Stimulated activated CD8-positive, alpha-beta memory T cell treated with anti-CD3 and anti-CD28 coated beads, Interleukin-12 subunit alpha, Interleukin-12 subunit beta, amount 100 ng/mL, for 1 hour (primary cell): ENCODE data around the gene VWDE.
"Not testable (repeated sequence)": the region's sequence is repeated elsewhere in the genome, so short reads cannot be mapped to it uniquely, and the experiment has no call there.

Experiments
- DNase-seq: peaks from one replicate; pipeline ENCODE4 v3.0.0-alpha.2; 2020; ENCODE audit warnings: low read depth

Gene VWDE

DNA sequence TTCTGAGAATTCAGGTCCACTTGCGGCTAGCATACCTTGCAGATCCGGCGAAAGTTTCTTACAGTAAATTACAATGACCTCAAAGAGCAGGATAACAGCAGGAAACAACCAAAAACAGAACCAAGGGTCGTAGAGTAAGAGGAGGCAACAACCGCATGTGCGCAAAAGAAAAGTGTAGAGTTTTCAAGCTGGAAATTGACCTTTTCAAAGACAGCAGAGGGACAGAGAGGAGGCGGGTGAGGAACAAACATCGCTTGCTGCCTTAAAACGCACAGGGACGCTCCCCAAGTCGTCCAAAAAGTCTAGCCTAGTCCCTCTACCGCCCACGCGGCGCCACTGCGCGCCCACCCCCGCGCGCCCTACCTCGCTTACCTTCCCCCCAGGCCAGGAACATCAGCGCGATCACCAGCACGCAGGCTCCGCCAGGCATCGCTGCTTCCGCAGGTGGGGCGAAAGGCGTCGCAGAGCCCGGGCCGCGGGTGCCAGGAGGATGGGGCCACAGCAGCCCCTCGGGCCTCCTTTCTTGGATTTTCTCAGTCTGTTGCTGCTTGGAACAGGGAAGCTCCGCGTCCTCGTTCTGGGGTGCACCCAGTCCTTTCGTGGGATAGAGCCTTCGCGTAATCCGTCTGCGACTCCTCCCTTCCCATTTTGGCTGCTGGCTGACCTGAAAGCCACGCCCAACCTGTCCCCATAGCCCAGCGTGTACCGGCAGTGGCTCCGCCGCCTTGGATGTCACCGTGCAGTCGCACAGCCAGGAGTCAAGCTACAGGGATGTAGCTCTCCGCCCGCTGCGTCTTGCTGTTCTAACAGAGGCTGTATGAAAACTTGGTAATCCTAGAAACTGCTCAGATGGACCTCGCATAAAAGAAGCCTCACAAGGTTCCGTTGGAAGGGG lies at the start of gene VWDE:
VWDE (minus strand) TSS at position 579 of the 895 bp plus-strand sequence; CDS start at position 430, 149 bp downstream.
- DNase-seq = no peak

- not testable (repeated sequence) for DNase-seq
These were observed 49.5 kb upstream of the VWDE start for GRCh38 chr7:12453136-12453535.

DNA sequence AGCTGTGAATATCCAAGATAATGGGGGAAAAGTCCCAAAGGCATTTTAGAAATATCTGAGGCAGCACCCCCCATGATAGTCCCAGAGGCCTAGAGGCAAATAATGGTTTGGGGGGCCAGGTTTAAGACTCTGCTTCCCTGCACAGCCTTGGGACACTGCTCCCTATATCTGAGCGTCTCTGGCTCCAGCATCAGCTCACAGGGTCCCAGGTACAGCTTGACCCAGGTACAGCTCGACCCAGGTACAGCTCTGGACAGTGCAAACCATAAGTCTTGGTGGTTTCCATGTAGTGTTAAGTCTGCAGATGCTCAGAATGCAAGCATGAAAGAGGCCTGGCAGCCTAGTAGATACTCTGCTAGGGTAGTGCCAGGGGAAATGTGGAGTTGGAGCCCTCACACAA lies 47.0 kb upstream of the VWDE start:
- DNase-seq = no peak

GRCh38 chr7:12444785-12445184 lies 41.1 kb upstream of the VWDE start:
- no peak for DNase-seq

- no peak for DNase-seq
These were observed 36.6 kb upstream of the VWDE start for GRCh38 chr7:12440229-12440628.

DNA sequence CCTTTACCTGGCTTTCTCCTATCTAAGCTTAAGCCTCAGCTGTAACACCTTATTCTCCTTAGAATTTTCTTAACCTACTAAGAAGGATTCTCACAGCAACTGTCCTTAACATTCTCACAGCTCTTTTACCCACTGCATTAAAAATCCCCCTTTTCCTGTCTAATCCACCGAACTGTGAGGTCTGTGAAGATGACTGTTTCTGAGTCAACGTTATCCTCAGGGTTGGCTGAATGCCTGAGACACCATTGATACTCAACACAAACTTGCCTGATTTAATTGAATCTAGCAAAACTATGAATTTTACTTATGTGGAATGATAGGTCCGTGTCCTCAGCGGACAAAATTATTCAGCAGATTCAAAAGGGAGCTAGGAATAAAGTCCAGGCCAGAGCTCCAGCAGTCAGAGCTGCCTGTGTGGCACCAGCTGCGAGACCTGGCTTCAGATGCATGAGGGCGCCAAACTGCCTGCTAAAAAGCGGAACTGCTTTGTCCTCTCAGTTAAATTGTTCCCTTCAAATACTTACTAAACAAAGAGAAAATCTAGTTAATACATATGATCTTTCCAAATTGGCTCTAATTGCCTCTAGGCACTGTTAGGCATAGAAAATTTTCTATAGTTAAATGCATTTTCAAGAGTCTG lies 33.4 kb upstream of the VWDE start:
- no peak for DNase-seq

- no peak for DNase-seq
These were observed 32.5 kb upstream of the VWDE start for GRCh38 chr7:12436126-12436525.

DNA sequence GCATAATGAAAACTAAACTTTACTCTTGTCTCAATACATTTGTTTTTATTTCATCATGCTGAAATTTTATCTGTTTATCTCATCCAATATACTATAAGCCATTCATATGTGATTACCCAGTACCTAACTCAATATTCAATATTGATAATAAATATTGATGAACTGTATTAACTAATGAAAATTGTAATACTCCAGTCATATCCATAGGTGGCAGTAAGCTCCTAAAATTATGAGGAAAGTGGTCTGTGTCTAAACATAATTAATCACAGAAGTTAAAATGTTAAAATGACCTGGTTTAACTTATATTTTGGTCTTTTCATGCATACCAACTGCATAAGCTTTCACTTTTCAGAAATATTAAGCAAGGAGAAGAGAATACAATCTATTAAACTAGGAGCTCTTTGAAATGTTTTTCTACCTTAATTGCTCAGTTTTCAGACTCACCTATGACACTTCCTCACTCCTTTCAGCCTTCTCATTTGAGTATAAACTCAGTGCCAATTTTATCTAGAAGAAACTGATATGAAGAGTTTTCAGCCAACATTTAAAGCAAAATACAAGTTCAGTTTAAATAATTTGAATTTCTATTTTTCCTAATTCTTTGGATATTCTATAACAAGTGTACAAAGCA lies 30.5 kb upstream of the VWDE start:
- no peak for DNase-seq

- no peak for DNase-seq
These were observed 28.4 kb upstream of the VWDE start for GRCh38 chr7:12431886-12432556.

- no peak for DNase-seq
These were observed 21.6 kb upstream of the VWDE start for GRCh38 chr7:12425311-12425710.

DNA sequence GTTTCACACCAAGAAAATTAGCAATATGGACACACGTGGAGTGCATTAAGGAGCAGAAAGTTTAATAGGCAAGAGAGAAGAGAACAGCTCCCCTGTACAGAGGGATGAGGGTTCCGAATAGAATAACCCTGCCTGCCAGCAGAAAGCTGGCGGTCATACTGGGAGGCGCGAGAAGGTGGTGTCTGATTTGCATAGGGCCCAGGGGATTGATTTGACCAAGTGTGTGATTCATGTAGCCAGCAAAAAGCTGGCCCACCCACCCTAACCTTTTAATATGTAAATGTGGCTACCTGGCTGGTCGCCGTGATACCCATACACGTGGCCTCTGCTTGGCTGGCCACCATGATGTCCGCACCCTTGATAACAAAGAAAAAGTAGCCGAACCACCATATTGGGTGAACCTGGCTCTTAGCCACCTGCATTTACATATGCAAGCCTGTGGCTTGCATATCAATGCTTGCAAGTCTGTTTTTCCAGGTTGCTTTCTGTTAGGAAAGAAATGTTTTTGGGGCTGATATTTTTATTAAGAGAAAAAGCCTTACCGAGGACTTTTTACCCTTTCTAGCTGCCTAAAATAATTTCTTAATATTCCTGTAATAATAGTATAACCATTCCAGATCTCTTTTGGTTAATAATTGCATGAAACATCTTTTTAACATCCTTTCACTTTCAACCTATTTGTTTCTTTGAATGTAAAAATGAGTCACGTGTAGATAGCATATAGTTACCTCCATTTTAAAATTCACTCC lies 20.5 kb upstream of the VWDE start:
- DNase-seq = no peak

- no peak for DNase-seq
These were observed 19.8 kb upstream of the VWDE start for GRCh38 chr7:12423355-12423996.

- no peak for DNase-seq
These were observed 19.1 kb upstream of the VWDE start for GRCh38 chr7:12422554-12423320.

DNA sequence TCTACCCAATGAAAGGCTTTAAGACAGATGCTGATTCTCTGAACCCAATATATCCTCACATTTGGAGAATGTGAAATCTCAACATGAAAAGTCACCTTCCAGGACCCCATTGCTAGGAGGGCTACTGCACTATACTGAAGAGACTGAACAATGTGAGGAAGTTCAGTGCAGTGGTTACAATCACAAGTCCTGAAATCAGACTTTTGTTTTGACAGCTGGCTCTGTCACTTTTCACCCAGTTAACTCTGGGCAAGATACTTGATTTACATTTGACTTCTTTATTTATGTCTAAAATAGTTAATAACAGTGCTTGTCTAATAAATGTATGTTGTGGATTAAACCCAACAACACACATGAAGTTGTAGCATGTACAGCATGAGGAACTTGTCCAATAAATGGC lies 14.8 kb upstream of the VWDE start:
- no peak for DNase-seq

- DNase-seq = no peak
These were observed 11.4 kb upstream of the VWDE start for GRCh38 chr7:12415072-12415471.

GRCh38 chr7:12412407-12412806 lies 8.7 kb upstream of the VWDE start:
- DNase-seq = no peak

- DNase-seq = no peak
These were observed 6.9 kb upstream of the VWDE start for GRCh38 chr7:12410523-12410922.

GRCh38 chr7:12409097-12409711 lies 5.5 kb upstream of the VWDE start:
- DNase-seq = no peak

DNA sequence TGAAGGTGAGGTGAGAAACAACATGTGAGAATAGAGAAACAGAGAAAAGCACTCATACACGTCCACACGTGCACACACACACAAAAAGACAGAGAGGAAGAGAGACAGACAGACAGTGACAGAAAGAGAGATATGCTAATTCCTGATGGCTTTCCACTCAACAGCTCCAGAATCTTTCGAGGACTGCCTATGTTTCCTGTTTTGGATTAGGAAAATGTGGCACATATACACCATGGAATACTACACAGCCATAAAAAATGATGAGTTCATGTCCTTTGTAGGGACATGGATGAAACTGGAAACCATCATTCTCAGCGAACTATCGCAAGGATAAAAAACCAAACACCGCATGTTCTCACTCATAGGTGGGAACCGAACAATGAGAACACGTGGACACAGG lies 4.0 kb upstream of the VWDE start:
- not testable (repeated sequence) for DNase-seq

DNA sequence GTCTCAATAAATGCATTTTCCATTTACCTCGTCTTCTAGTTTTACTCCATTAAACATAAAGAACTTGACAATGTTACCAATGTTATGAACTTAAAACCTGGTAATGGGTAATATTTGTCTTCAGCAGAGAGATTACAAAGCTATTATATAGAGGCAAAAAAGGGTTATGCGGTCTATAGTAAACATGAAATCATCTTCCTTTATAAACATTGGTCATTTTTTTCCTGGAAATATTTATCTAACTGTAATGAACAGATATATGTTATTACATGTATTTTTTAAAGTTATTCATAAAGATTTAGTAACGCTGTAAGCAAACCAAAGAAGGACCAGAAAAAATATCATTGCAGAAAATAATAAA lies 1.3 kb downstream of the VWDE start:
- DNase-seq = no peak
